ACC112 (cell line): ENCODE results near the gene PRSS48.

Source experiments
- H2AFZ ChIP-seq: fragments of 200-600 bp; sonication (generic); one replicate; pipeline ENCODE4 v1.6.0; 2017; ENCODE audit warnings: antibody characterized with exemption, low read length; ENCODE audit not compliant: unreplicated experiment
- H3K27ac ChIP-seq: fragments of 200-600 bp; sonication (generic); 2 replicates; pipeline ENCODE4 v1.5.1; 2014; ENCODE audit warnings: low read depth, mild to moderate bottlenecking, antibody characterized with exemption, low read length, moderate library complexity
- H3K27me3 ChIP-seq: fragments of 200-600 bp; sonication (generic); 2 replicates; pipeline ENCODE4 v1.6.1; 2014; ENCODE audit warnings: mild to moderate bottlenecking, antibody characterized with exemption, low read length, moderate library complexity, mixed read lengths; ENCODE audit not compliant: insufficient read depth
- H3K36me3 ChIP-seq: fragments of 200-600 bp; sonication (generic); 2 replicates; pipeline ENCODE4 v1.6.1; 2016; ENCODE audit warnings: mild to moderate bottlenecking, antibody characterized with exemption, low read length, moderate library complexity, mixed read lengths; ENCODE audit not compliant: insufficient read depth
- H3K4me1 ChIP-seq: fragments of 200-600 bp; sonication (generic); one replicate; pipeline ENCODE4 v1.6.1; 2016; ENCODE audit warnings: low read length, mixed read lengths; ENCODE audit not compliant: insufficient read depth, unreplicated experiment, control insufficient read depth
- H3K4me3 ChIP-seq: fragments of 200-600 bp; sonication (generic); 2 replicates; pipeline ENCODE4 v1.5.1; 2014; ENCODE audit warnings: mild to moderate bottlenecking, low read depth, low read length
- H3K79me2 ChIP-seq: fragments of 200-600 bp; sonication (generic); one replicate; pipeline ENCODE4 v1.6.0; 2016; ENCODE audit warnings: low read length; ENCODE audit not compliant: control insufficient read depth, unreplicated experiment, insufficient read depth

Gene PRSS48

DNA sequence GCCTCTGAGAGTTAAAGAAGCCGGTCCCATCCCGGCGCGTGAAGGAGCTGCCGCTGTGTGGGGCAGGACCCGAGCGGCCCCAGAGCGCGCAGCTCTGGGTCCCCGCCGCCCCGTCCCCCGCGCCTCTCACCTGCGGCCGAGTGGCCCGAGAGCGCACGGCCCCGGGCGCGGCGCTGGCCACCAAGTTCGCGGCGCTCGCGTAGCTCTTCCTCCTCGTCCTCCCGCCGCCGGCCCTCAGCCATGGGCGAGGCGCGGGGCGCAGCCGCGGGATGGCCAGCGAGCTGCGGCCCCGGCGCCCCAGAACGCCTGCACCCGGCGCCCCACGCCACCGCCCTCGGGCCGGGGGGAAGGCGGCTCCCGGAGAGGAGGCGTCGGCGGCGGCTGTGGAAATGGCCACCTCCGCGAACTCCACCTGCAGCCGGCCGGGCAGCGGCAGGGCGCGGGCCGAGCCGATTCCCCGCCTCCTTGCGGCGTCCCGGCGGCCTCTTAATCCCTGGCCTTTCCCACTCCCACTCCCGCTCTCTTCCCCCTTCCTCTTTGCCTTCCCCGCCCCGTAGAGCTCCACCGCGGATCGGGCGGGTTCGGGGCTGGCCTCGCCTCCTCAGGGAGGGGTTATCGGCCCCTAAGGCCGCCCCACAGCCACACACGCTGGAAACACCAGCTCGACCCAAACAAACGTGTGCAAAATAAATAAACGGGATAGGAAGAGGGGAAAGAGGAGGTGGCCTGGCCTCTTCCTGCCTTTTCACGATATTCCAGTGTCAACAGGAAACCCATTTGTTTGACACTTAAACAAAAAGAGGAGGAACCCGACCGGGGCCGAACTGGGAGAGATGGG, 48.4 kb downstream of the PRSS48 start, which contains the start of gene SH3D19:
TSS of gene SH3D19 (minus strand) at position 495 of the 838 bp plus-strand sequence. CDS start at position 242, 253 bp downstream.
- Histone ChIP-seq H3K4me1 (peaks cover 23% of the 10 kb centered on the region), H2AFZ (peak within 1 kb of the TSS; percentile 98), H3K36me3 (no peaks in the 10 kb centered on the region), H3K27ac (peak within 1 kb of the TSS; percentile 60), H3K4me3 (peak within 1 kb of the TSS; percentile 88), H3K27me3 (no peaks in the 10 kb centered on the region), H3K79me2 (peaks cover 25% of the 10 kb centered on the region)

DNA sequence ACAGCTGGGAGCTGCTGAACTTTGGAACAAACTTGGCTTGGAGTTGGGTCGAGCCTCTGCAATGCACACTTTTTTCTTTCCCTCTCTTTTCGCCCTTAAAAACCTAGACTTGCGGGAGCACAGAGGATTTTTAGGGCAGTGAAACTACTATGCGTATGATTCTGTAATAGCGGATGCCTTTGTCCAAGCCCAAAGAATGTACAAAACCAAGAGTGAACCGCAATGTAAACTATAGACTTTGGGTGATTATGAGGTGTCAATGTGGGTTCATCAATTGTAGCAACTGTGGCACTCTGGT, 48.9 kb downstream of the PRSS48 start:
- peaks cover 23% of the 10 kb centered on the region for H3K4me1 ChIP-seq
- no peaks in the 10 kb centered on the region for H3K27me3 ChIP-seq
- peaks cover 23% of the 10 kb centered on the region for H3K79me2 ChIP-seq
- H3K27ac ChIP-seq, result no peak overlapping the region
- peak overlapping the region; percentile 98 for H2AFZ ChIP-seq
- H3K4me3 ChIP-seq, result peak overlapping the region; percentile 88
- no peaks in the 10 kb centered on the region for H3K36me3 ChIP-seq

DNA sequence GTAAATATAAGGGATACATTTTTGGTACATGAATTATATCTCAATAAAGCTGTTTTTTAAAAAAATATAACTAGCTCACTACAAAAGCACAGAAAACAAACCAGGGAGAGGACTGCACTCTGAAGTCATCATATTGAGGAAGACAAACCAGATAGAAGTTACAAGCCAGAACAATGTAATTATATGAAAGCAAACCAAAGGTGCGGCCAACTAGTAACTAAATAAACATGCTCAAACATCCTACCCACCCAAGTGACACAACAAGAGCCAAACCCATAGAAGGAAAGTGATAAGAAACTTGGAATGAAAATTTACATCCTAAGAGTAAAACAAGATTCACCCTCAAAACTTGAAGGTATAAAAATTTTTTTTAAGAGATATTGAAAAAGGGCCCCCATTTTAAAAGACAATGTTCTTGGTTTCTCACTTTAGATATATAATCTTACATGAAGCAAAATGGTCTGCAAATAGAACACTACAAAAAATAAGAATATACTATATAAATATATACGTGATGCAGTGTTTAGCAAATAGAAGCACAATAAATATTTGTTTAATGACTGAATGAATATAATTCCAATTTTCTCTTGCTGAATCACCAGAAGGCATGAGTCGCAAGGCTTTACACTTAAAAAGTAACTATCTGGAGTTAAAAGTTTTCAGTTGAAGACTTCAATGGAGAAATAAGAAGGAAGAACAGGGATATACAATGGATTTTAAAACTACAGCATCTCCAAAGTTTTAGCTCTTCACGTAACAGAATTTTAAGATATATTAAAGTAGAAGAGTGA, 52.5 kb downstream of the PRSS48 start:
- no peak overlapping the region for H3K4me3 ChIP-seq
- peak overlapping the region; percentile 28 for H2AFZ ChIP-seq
- peak overlapping the region; percentile 60 for H3K27ac ChIP-seq
- H3K79me2 ChIP-seq, result no peaks in the 10 kb centered on the region
- H3K36me3 ChIP-seq, result no peaks in the 10 kb centered on the region
- H3K4me1 ChIP-seq, result peaks cover 13% of the 10 kb centered on the region
- H3K27me3 ChIP-seq, result no peaks in the 10 kb centered on the region

GRCh38 chr4:151331276-151332042, 54.5 kb downstream of the PRSS48 start:
- Histone ChIP-seq H3K4me3 (no peak overlapping the region), H3K4me1 (peaks cover 13% of the 10 kb centered on the region), H3K27ac (no peak overlapping the region), H3K27me3 (no peaks in the 10 kb centered on the region), H2AFZ (no peak overlapping the region), H3K36me3 (no peaks in the 10 kb centered on the region), H3K79me2 (no peaks in the 10 kb centered on the region)

GRCh38 chr4:151339467-151339866, 62.5 kb downstream of the PRSS48 start:
- no peaks in the 10 kb centered on the region for H3K4me1 ChIP-seq
- H3K4me3 ChIP-seq, result no peak overlapping the region
- H3K27me3 ChIP-seq, result no peaks in the 10 kb centered on the region
- H2AFZ ChIP-seq, result no peak overlapping the region
- H3K79me2 ChIP-seq, result no peaks in the 10 kb centered on the region
- no peaks in the 10 kb centered on the region for H3K36me3 ChIP-seq
- H3K27ac ChIP-seq, result no peak overlapping the region

DNA sequence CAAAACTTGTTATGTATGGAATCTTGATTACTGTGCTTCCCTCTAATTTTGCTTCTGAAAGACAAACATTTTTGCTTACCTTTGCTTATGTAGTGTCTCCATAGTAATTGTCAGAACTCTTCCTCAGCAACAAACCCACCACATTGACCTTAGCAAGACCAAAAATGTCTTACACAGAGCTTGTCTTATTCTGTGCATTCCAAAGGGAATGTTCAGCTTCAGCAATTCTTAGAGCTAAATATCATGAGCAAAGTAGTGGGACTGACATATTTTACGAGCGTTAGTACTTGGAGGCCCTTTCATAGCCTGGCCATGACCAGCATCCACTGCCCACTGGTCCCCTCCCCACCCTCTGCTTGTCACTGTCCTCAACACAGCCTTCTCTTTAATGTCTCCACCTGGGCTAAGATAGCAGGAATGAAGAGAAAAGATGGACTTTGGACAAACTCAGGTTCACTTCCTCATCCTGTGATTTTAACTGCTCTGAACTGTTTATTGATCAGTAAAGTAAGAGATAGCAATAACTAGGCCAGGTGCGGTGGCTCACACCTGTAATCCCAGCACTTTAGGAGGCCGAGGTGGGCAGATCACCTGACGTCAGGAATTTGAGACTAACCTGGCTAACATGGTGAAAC, 63.9 kb downstream of the PRSS48 start:
- Histone ChIP-seq H3K27ac (no peak overlapping the region), H3K36me3 (no peaks in the 10 kb centered on the region), H3K4me3 (no peak overlapping the region), H3K27me3 (no peaks in the 10 kb centered on the region), H3K79me2 (no peaks in the 10 kb centered on the region), H2AFZ (no peak overlapping the region), H3K4me1 (no peaks in the 10 kb centered on the region)
